Activated naive CD8-positive, alpha-beta T cell (primary cell): ENCODE results near the gene SAFB.

Experiments used
- H3K27ac Mint-ChIP-seq: one replicate; pipeline ENCODE4 v1.8.0; 2021; ENCODE audit warnings: mixed read lengths
- H3K27me3 Mint-ChIP-seq: one replicate; pipeline ENCODE4 v1.8.0; 2021; ENCODE audit warnings: mixed read lengths
- H3K36me3 Mint-ChIP-seq: one replicate; pipeline ENCODE4 v1.8.0; 2021; ENCODE audit warnings: mixed read lengths
- H3K4me1 Mint-ChIP-seq: one replicate; pipeline ENCODE4 v1.8.0; 2021; ENCODE audit warnings: low read depth, mixed read lengths
- H3K4me3 Mint-ChIP-seq: one replicate; pipeline ENCODE4 v1.8.0; 2021; ENCODE audit warnings: mild to moderate bottlenecking, mixed read lengths
- H3K9me3 Mint-ChIP-seq: one replicate; pipeline ENCODE4 v1.8.0; 2021; ENCODE audit warnings: low read depth, mixed read lengths

Gene SAFB

GRCh38 chr19:5677580-5677979, 54.7 kb downstream of the SAFB start:
- H3K27ac Mint-ChIP-seq: peak overlapping the region; percentile 41
- H3K4me3 Mint-ChIP-seq: no peak overlapping the region
- H3K36me3 Mint-ChIP-seq: no peaks in the 10 kb centered on the region
- no peaks in the 10 kb centered on the region for H3K27me3 Mint-ChIP-seq
- no peaks in the 10 kb centered on the region for H3K9me3 Mint-ChIP-seq
- peaks cover 16% of the 10 kb centered on the region for H3K4me1 Mint-ChIP-seq

- H3K27ac Mint-ChIP-seq: no peak overlapping the region
- H3K4me3 Mint-ChIP-seq: no peak overlapping the region
- H3K4me1 Mint-ChIP-seq: peaks cover 18% of the 10 kb centered on the region
- no peaks in the 10 kb centered on the region for H3K9me3 Mint-ChIP-seq
- no peaks in the 10 kb centered on the region for H3K27me3 Mint-ChIP-seq
- no peaks in the 10 kb centered on the region for H3K36me3 Mint-ChIP-seq
These were observed 55.3 kb downstream of the SAFB start for GRCh38 chr19:5678071-5678718.

GRCh38 chr19:5679289-5680083, 56.6 kb downstream of the SAFB start:
- Mint-ChIP-seq H3K9me3 (no peaks in the 10 kb centered on the region), H3K36me3 (no peaks in the 10 kb centered on the region), H3K4me3 (peak overlapping the region; percentile 96), H3K27ac (peak overlapping the region; percentile 97), H3K4me1 (peaks cover 18% of the 10 kb centered on the region), H3K27me3 (no peaks in the 10 kb centered on the region)

- H3K27me3 Mint-ChIP-seq: no peaks in the 10 kb centered on the region
- peak overlapping the region; percentile 97 for H3K27ac Mint-ChIP-seq
- H3K9me3 Mint-ChIP-seq: no peaks in the 10 kb centered on the region
- no peaks in the 10 kb centered on the region for H3K36me3 Mint-ChIP-seq
- H3K4me1 Mint-ChIP-seq: peaks cover 18% of the 10 kb centered on the region
- peak overlapping the region; percentile 96 for H3K4me3 Mint-ChIP-seq
These were observed 57.2 kb downstream of the SAFB start for GRCh38 chr19:5680084-5680436.

- Mint-ChIP-seq H3K9me3 (no peaks in the 10 kb centered on the region), H3K27ac (peak within 1 kb of the TSS; percentile 97), H3K4me3 (peak within 1 kb of the TSS; percentile 96), H3K4me1 (peaks cover 18% of the 10 kb centered on the region), H3K36me3 (no peaks in the 10 kb centered on the region), H3K27me3 (no peaks in the 10 kb centered on the region)
These were observed 57.8 kb downstream of the SAFB start, which contains the start of the genes HSD11B1L and MICOS13 for GRCh38 chr19:5680437-5681368. TSS of gene HSD11B1L (plus strand) at chr19:5681027. CDS start at chr19:5684833, 3,806 bp downstream. TSS of gene MICOS13 (minus strand) at chr19:5680516. CDS start at chr19:5680486, 30 bp downstream.

- H3K27me3 Mint-ChIP-seq: no peaks in the 10 kb centered on the region
- no peaks in the 10 kb centered on the region for H3K36me3 Mint-ChIP-seq
- peaks cover 21% of the 10 kb centered on the region for H3K4me1 Mint-ChIP-seq
- no peaks in the 10 kb centered on the region for H3K9me3 Mint-ChIP-seq
- peak overlapping the region; percentile 81 for H3K27ac Mint-ChIP-seq
- peak overlapping the region; percentile 83 for H3K4me3 Mint-ChIP-seq
These were observed 58.7 kb downstream of the SAFB start for GRCh38 chr19:5681391-5682106.

- Mint-ChIP-seq H3K27me3 (no peaks in the 10 kb centered on the region), H3K4me1 (peaks cover 21% of the 10 kb centered on the region), H3K27ac (peak overlapping the region; percentile 64), H3K36me3 (no peaks in the 10 kb centered on the region), H3K9me3 (no peaks in the 10 kb centered on the region), H3K4me3 (peak overlapping the region; percentile 83)
These were observed 59.2 kb downstream of the SAFB start for GRCh38 chr19:5682107-5682482.

GRCh38 chr19:5683177-5683886, 60.4 kb downstream of the SAFB start:
- peak overlapping the region; percentile 47 for H3K4me3 Mint-ChIP-seq
- no peaks in the 10 kb centered on the region for H3K27me3 Mint-ChIP-seq
- H3K27ac Mint-ChIP-seq: no peak overlapping the region
- H3K36me3 Mint-ChIP-seq: no peaks in the 10 kb centered on the region
- H3K4me1 Mint-ChIP-seq: peaks cover 24% of the 10 kb centered on the region
- H3K9me3 Mint-ChIP-seq: no peaks in the 10 kb centered on the region

- Mint-ChIP-seq H3K36me3 (no peaks in the 10 kb centered on the region), H3K4me3 (no peak overlapping the region), H3K27me3 (no peaks in the 10 kb centered on the region), H3K27ac (no peak overlapping the region), H3K9me3 (no peaks in the 10 kb centered on the region), H3K4me1 (peaks cover 24% of the 10 kb centered on the region)
These were observed 62.0 kb downstream of the SAFB start for GRCh38 chr19:5684694-5685430.

- peak overlapping the region; percentile 78 for H3K27ac Mint-ChIP-seq
- H3K36me3 Mint-ChIP-seq: peaks cover 3% of the 10 kb centered on the region
These were observed 63.4 kb downstream of the SAFB start for GRCh38 chr19:5686326-5686646.

GRCh38 chr19:5686647-5687359, 63.9 kb downstream of the SAFB start:
- Mint-ChIP-seq H3K9me3 (no peaks in the 10 kb centered on the region), H3K27ac (peak overlapping the region; percentile 78), H3K27me3 (no peaks in the 10 kb centered on the region), H3K36me3 (peaks cover 3% of the 10 kb centered on the region), H3K4me3 (peak overlapping the region; percentile 83), H3K4me1 (peaks cover 18% of the 10 kb centered on the region)

More at GRCh38 chr19:5686326-5686646, 63.4 kb downstream of the SAFB start:
- peaks cover 22% of the 10 kb centered on the region for H3K4me1 Mint-ChIP-seq
- H3K27me3 Mint-ChIP-seq: no peaks in the 10 kb centered on the region
- no peaks in the 10 kb centered on the region for H3K9me3 Mint-ChIP-seq
- peak overlapping the region; percentile 83 for H3K4me3 Mint-ChIP-seq

- Mint-ChIP-seq H3K27ac (no peak overlapping the region), H3K27me3 (no peaks in the 10 kb centered on the region), H3K4me1 (peaks cover 19% of the 10 kb centered on the region), H3K4me3 (peak overlapping the region; percentile 83), H3K36me3 (peaks cover 6% of the 10 kb centered on the region), H3K9me3 (no peaks in the 10 kb centered on the region)
These were observed 64.7 kb downstream of the SAFB start for GRCh38 chr19:5687360-5688198.
